Neural cell (in vitro differentiated cells): ENCODE results near the gene ROR2.

ENCODE experiments used
- EP300 ChIP-seq: fragments of 450-650 bp; conservative IDR thresholded peaks from 2 replicates; pipeline ENCODE4 v1.6.1; 2014; ENCODE audit warnings: antibody characterized with exemption, mild to moderate bottlenecking, moderate library complexity; ENCODE audit not compliant: poor library complexity, severe bottlenecking
- EZH2 ChIP-seq: fragments of 200-600, 300-800 bp; shearing (Covaris generic), sonication (generic); IDR thresholded peaks from 2 replicates; pipeline ENCODE4 v1.6.1; 2014; ENCODE audit warnings: antibody characterized with exemption, low read length, borderline replicate concordance, mild to moderate bottlenecking; ENCODE audit not compliant: insufficient read depth, poor library complexity, severe bottlenecking
- POLR2AphosphoS5 ChIP-seq: IDR thresholded peaks from 2 replicates; pipeline ENCODE4 v1.6.1; 2012
- RAD21 ChIP-seq: fragments of 450-650 bp; conservative IDR thresholded peaks from 2 replicates; pipeline ENCODE4 v1.6.1; 2014; ENCODE audit warnings: antibody characterized with exemption, mild to moderate bottlenecking, moderate library complexity
- SMC3 ChIP-seq: fragments of 450-650 bp; conservative IDR thresholded peaks from 2 replicates; pipeline ENCODE4 v1.6.1; 2014; ENCODE audit warnings: antibody characterized with exemption, mild to moderate bottlenecking, moderate library complexity; ENCODE audit not compliant: poor library complexity
- TAF1 ChIP-seq: IDR thresholded peaks from 2 replicates; pipeline ENCODE4 v1.6.1; 2012; ENCODE audit warnings: low read depth
- TF ChIP-seq, protein P1 (sequence below): IDR thresholded peaks from 2 replicates; pipeline ENCODE4 v1.6.1; 2012; ENCODE audit warnings: borderline replicate concordance
- TF ChIP-seq, protein P2 (sequence below): fragments of 450-650 bp; IDR thresholded peaks from 2 replicates; pipeline ENCODE4 v1.5.1; 2014; ENCODE audit warnings: antibody characterized with exemption, mild to moderate bottlenecking, moderate library complexity; ENCODE audit not compliant: poor library complexity, severe bottlenecking

DNA sequence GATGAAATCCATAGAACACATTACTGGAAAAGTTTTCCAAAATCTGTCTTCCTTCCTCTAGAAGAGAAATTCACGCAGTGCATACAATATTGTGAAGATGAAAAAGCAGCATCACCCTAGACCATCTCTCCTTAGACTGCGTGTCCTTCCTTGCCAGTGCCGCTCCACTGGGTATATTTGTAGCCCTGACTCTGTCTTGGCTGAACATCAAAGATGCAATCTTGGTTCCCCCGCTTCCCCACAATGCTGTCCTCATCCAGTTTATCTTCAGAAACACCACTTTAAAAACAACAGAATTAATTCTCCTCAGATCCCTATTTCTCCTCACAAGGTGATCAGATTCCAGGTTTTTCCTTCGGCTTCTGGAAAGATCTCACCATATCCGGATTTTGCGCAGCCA is 53.9 kb downstream of the ROR2 start:
- TF ChIP-seq POLR2AphosphoS5 (no peak), EP300 (no peak), EZH2 (no peak), TAF1 (no peak), SMC3 (no peak), RAD21 (no peak)
- TF ChIP-seq, protein P1, sequence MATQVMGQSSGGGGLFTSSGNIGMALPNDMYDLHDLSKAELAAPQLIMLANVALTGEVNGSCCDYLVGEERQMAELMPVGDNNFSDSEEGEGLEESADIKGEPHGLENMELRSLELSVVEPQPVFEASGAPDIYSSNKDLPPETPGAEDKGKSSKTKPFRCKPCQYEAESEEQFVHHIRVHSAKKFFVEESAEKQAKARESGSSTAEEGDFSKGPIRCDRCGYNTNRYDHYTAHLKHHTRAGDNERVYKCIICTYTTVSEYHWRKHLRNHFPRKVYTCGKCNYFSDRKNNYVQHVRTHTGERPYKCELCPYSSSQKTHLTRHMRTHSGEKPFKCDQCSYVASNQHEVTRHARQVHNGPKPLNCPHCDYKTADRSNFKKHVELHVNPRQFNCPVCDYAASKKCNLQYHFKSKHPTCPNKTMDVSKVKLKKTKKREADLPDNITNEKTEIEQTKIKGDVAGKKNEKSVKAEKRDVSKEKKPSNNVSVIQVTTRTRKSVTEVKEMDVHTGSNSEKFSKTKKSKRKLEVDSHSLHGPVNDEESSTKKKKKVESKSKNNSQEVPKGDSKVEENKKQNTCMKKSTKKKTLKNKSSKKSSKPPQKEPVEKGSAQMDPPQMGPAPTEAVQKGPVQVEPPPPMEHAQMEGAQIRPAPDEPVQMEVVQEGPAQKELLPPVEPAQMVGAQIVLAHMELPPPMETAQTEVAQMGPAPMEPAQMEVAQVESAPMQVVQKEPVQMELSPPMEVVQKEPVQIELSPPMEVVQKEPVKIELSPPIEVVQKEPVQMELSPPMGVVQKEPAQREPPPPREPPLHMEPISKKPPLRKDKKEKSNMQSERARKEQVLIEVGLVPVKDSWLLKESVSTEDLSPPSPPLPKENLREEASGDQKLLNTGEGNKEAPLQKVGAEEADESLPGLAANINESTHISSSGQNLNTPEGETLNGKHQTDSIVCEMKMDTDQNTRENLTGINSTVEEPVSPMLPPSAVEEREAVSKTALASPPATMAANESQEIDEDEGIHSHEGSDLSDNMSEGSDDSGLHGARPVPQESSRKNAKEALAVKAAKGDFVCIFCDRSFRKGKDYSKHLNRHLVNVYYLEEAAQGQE: no peak
- TF ChIP-seq, protein P2, sequence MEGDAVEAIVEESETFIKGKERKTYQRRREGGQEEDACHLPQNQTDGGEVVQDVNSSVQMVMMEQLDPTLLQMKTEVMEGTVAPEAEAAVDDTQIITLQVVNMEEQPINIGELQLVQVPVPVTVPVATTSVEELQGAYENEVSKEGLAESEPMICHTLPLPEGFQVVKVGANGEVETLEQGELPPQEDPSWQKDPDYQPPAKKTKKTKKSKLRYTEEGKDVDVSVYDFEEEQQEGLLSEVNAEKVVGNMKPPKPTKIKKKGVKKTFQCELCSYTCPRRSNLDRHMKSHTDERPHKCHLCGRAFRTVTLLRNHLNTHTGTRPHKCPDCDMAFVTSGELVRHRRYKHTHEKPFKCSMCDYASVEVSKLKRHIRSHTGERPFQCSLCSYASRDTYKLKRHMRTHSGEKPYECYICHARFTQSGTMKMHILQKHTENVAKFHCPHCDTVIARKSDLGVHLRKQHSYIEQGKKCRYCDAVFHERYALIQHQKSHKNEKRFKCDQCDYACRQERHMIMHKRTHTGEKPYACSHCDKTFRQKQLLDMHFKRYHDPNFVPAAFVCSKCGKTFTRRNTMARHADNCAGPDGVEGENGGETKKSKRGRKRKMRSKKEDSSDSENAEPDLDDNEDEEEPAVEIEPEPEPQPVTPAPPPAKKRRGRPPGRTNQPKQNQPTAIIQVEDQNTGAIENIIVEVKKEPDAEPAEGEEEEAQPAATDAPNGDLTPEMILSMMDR: no peak
